Measurements from ENCODE around the gene RASSF1. TPM values are rescaled to one million over a fixed set of nuclear protein-coding genes. Genes with fewer than 3 reads are reported as not detected.
A peak's percentile ranks its signal among the peaks of the same experiment; 100 is the strongest.

The RASSF1 gene
- total RNA-seq, 1 donor from 2014 or later: 27.8 TPM

DNA sequence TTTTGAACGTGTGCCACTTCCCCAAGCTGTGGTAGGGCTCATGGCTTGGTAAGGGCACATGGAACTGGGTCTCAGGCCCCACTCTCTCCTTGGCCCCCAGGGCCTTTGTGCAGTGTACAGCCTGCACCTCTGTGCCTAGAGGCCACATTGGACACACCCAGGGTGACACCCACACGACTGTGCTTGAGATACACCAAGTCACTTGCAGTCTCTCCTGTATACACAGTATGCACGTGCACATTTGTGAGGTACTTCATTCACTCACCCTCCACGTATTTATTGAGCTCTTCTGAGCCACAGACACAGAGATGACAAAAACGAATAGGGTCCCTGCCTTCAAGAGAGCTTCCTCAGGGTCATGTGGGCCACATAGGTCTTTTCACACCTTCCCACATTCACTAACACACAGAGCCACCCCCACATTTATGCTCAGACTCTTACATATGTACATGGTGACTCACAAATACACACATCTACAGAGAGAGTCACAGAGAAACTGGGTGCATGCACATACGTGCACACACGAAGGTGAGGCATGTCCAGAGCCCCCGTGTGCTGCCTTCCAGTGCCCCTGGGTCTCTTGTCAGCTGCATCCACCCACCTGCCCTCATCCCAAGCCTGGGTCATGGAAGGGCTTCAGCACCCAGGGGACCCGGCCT lies 28.5 kb upstream of the RASSF1 start:
- H3K27me3 Mint-ChIP-seq (ENCODE audit: unreplicated experiment): peaks cover 8% of the 10 kb centered on the region
- no peak overlapping the region for H3K27ac Mint-ChIP-seq (ENCODE audit: unreplicated experiment)
- no peaks in the 10 kb centered on the region for H3K36me3 Mint-ChIP-seq (ENCODE audit: unreplicated experiment)
- TF ChIP-seq, protein P1, sequence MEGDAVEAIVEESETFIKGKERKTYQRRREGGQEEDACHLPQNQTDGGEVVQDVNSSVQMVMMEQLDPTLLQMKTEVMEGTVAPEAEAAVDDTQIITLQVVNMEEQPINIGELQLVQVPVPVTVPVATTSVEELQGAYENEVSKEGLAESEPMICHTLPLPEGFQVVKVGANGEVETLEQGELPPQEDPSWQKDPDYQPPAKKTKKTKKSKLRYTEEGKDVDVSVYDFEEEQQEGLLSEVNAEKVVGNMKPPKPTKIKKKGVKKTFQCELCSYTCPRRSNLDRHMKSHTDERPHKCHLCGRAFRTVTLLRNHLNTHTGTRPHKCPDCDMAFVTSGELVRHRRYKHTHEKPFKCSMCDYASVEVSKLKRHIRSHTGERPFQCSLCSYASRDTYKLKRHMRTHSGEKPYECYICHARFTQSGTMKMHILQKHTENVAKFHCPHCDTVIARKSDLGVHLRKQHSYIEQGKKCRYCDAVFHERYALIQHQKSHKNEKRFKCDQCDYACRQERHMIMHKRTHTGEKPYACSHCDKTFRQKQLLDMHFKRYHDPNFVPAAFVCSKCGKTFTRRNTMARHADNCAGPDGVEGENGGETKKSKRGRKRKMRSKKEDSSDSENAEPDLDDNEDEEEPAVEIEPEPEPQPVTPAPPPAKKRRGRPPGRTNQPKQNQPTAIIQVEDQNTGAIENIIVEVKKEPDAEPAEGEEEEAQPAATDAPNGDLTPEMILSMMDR (IDR thresholded peaks at IDR 0.05; ENCODE audit: partially characterized antibody, unreplicated experiment): no peak
- no peak overlapping the region for H3K4me3 Mint-ChIP-seq (ENCODE audit: unreplicated experiment)
- peaks cover 8% of the 10 kb centered on the region for H3K9me3 Mint-ChIP-seq (ENCODE audit: unreplicated experiment)
- peaks cover 13% of the 10 kb centered on the region for H3K4me1 Mint-ChIP-seq (ENCODE audit: low read depth, unreplicated experiment)
- no peak for DNase-seq

DNA sequence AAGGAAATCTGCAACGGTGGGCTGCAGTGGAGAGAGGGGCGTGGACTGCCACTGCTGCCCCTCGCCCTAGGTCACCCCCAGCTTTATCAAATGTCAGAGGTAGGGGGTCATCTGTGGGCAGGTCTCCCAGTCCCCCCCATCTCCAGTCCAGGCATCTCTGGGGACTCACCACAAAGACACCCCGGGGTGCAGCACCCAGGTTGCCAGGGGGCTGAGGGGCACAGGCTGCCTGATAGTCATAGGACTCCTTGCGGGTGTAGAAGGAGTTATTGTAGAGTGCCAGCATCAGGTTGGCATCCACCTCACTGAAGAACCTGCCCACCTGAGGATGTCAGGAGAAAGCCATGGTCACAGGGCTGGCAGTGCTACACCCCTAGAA lies 25.2 kb upstream of the RASSF1 start:
- no peak overlapping the region for H3K27ac Mint-ChIP-seq (ENCODE audit: unreplicated experiment)
- TF ChIP-seq, protein P1 (IDR thresholded peaks at IDR 0.05; ENCODE audit: partially characterized antibody, unreplicated experiment): no peak
- H3K36me3 Mint-ChIP-seq (ENCODE audit: unreplicated experiment): no peaks in the 10 kb centered on the region
- H3K9me3 Mint-ChIP-seq (ENCODE audit: unreplicated experiment): peaks cover 9% of the 10 kb centered on the region
- no peak for DNase-seq
- H3K4me3 Mint-ChIP-seq (ENCODE audit: unreplicated experiment): peak overlapping the region; percentile 73
- H3K27me3 Mint-ChIP-seq (ENCODE audit: unreplicated experiment): peaks cover 9% of the 10 kb centered on the region
- peaks cover 12% of the 10 kb centered on the region for H3K4me1 Mint-ChIP-seq (ENCODE audit: low read depth, unreplicated experiment)

DNA sequence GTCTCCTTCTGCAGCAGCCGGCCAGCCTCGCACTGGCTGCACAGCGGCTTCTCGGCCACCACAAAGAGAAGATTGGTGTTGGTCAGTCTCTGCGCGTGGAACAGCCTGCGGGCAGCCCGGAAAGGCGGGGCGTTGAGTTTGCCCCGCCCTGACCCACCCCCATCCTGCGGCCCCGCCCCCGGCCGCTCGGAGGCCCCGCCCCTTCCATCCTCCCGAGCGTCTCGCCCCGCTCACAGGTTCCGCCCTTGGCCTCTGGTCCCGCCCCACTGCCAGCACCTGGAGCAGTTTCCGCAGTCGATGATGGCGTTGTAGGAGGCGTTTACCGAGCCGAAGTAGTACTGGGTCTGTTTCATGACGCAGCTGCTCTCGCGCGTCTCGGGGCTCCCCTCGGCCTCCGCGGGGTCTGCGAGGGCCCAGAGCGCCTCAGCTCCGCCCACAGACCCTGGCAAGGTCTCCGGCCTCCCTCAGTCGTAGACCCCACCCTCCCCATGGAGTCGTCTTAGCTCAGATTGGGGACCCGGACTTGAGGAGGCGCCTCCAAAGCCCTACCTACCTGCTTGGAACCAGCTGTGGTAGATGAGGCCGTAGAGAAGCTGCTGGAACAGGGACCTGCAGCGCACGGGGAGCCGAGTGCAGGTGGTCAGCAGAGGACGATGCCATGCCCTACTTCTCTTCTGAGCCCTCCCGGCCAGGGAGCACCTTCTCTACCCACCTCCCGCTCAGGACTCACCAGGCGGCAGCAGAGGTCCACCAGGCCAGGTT lies 24.6 kb upstream of the RASSF1 start:
- TF ChIP-seq, protein P1 (IDR thresholded peaks at IDR 0.05; ENCODE audit: partially characterized antibody, unreplicated experiment): no peak
- H3K27me3 Mint-ChIP-seq (ENCODE audit: unreplicated experiment): peaks cover 8% of the 10 kb centered on the region
- peaks cover 9% of the 10 kb centered on the region for H3K9me3 Mint-ChIP-seq (ENCODE audit: unreplicated experiment)
- no peaks in the 10 kb centered on the region for H3K36me3 Mint-ChIP-seq (ENCODE audit: unreplicated experiment)
- DNase-seq: peak; percentile 87
- H3K4me3 Mint-ChIP-seq (ENCODE audit: unreplicated experiment): peak overlapping the region; percentile 78
- no peak overlapping the region for H3K27ac Mint-ChIP-seq (ENCODE audit: unreplicated experiment)
- H3K4me1 Mint-ChIP-seq (ENCODE audit: low read depth, unreplicated experiment): peaks cover 10% of the 10 kb centered on the region

DNA sequence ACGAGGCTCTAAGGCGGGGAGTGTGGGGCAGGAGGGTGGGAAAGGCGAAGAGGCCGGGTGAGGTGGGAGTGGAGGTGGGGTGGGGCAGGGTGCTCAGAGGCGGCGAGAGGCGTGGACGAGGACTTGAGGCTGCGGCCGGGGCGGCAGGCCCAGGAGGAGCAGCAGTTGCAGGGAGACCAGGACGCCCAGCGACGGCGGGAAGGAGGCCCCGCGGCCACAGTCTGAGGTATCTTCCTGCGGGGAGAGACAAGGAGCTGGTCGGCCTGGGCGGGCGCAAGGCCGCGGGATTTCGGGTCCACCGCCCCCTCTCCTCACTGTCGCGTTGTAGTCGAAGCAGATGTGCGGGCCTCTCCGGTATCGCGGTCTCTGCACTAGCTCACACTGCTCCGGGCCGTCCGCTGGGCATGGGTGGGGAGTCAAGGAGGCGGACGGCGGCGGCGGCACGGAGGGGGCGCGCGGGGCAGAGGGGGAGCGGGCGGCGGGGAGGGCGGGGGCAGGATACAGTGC lies 24.0 kb upstream of the RASSF1 start:
- H3K27me3 Mint-ChIP-seq (ENCODE audit: unreplicated experiment): peaks cover 8% of the 10 kb centered on the region
- peak; percentile 58 for DNase-seq
- TF ChIP-seq, protein P1 (IDR thresholded peaks at IDR 0.05; ENCODE audit: partially characterized antibody, unreplicated experiment): no peak
- H3K27ac Mint-ChIP-seq (ENCODE audit: unreplicated experiment): peak overlapping the region; percentile 55
- peaks cover 12% of the 10 kb centered on the region for H3K4me1 Mint-ChIP-seq (ENCODE audit: low read depth, unreplicated experiment)
- H3K4me3 Mint-ChIP-seq (ENCODE audit: unreplicated experiment): peak overlapping the region; percentile 78
- H3K36me3 Mint-ChIP-seq (ENCODE audit: unreplicated experiment): no peaks in the 10 kb centered on the region
- H3K9me3 Mint-ChIP-seq (ENCODE audit: unreplicated experiment): peaks cover 11% of the 10 kb centered on the region

DNA sequence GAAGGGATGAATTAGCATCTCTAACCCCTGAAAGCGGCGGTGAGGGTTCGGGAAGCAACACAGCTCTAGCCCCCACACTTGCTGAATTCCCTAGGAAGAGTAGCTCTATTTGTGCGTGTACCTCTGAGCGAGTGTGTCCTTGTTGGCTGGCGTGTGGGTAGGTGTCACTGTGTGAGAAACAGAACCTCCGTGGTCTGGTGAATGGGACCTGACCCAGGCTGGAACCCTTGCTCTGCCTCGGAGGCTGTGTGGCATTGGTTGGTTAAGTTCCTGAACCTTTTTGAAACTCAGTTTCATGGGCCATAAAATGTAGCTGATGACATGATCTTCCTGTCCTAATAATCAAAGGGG lies 19.1 kb upstream of the RASSF1 start:
- no peak for DNase-seq
- H3K4me3 Mint-ChIP-seq (ENCODE audit: unreplicated experiment): peak overlapping the region; percentile 94
- peaks cover 6% of the 10 kb centered on the region for H3K27me3 Mint-ChIP-seq (ENCODE audit: unreplicated experiment)
- TF ChIP-seq, protein P1 (IDR thresholded peaks at IDR 0.05; ENCODE audit: partially characterized antibody, unreplicated experiment): no peak
- peaks cover 9% of the 10 kb centered on the region for H3K9me3 Mint-ChIP-seq (ENCODE audit: unreplicated experiment)
- H3K27ac Mint-ChIP-seq (ENCODE audit: unreplicated experiment): peak overlapping the region; percentile 55
- H3K4me1 Mint-ChIP-seq (ENCODE audit: low read depth, unreplicated experiment): peaks cover 14% of the 10 kb centered on the region
- no peaks in the 10 kb centered on the region for H3K36me3 Mint-ChIP-seq (ENCODE audit: unreplicated experiment)
